ENCODE measurements around the gene APOO.

The APOO gene

DNA sequence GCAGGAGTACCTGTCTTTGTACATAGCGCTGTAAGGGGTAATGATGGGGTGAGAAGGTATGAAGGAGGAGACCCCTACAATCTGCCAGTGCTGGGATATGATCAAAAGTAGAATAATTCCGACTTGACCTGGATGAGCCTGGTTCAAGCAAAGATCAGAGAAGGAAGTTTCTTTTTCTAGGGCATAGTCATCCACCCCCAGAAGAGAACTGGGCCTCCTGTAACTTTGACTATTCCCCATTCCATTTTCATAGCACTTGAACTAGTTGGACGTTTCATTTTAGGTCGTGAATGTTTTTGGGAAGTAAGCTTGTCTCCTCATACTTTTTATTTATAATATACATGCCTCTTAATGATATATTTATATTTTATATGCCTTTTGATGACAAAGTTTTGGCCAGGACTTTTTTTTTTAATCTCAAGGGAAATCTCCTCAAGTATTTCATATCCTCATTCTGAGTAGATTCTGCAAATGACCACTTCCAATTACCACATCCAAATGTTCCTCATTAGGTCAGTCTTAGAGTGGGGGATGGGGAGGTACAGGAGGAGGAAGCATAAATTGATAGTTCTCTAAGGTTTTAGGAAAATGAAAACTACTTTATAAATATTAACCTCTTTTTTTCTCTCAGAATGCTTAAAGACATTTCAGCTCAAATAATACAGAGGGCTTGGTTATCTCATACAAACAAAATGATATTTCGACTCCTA lies 3.5 kb upstream of the APOO start:
- TF ChIP-seq, protein P1, sequence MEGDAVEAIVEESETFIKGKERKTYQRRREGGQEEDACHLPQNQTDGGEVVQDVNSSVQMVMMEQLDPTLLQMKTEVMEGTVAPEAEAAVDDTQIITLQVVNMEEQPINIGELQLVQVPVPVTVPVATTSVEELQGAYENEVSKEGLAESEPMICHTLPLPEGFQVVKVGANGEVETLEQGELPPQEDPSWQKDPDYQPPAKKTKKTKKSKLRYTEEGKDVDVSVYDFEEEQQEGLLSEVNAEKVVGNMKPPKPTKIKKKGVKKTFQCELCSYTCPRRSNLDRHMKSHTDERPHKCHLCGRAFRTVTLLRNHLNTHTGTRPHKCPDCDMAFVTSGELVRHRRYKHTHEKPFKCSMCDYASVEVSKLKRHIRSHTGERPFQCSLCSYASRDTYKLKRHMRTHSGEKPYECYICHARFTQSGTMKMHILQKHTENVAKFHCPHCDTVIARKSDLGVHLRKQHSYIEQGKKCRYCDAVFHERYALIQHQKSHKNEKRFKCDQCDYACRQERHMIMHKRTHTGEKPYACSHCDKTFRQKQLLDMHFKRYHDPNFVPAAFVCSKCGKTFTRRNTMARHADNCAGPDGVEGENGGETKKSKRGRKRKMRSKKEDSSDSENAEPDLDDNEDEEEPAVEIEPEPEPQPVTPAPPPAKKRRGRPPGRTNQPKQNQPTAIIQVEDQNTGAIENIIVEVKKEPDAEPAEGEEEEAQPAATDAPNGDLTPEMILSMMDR (IDR thresholded peaks at IDR 0.05; ENCODE audit: low read depth, low read length), result no peak

DNA sequence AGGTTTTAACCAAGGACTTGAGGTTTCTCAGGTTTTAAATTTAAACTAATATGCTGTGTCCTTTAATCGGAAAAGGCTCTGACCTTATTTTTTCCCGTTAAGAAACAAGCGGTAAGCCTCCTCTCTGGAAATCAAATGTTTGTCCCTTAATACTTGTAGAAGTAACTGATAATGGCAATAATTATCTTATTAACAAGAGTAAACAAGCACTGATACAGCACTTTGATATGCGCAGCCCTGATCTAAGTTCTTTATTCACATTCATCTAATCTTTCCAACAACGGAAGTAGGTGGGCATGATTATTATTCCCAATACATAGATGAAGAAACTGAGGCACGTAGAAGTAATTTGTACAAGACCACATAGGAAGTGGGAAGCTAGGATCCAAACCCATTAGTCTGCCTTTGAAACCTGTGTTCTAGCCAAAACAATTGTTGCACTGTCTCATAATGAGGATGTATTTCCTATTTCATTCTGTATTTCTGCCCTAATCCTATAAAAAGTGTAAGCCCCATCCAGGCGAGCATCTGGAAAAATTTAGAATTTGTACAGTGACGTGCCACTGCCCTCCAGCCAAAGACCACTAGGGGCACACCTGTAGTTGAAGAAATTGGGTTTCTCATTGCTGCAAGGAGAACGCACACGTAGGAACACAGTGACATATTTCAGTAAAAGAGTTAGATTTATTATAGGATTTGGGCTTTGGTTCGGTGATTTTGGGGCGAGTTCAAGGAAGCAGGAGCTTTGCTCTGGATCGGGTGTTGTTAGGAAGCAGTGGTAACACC lies 674 bp upstream of the APOO start:
- no peak for DNase-seq
- TF ChIP-seq, protein P1 (IDR thresholded peaks at IDR 0.05; ENCODE audit: low read depth, low read length), result peak; percentile 45
- peak overlapping the region; percentile 43 for H3K4me3 ChIP-seq (ENCODE audit: low read depth, low read length)
- H3K27me3 ChIP-seq, result no peaks in the 10 kb centered on the region
- H3K36me3 ChIP-seq, result no peaks in the 10 kb centered on the region
- H3K4me1 ChIP-seq, result no peaks in the 10 kb centered on the region
- no peaks in the 10 kb centered on the region for H3K9me3 ChIP-seq

More for the DNA sequence above, 3.5 kb upstream of the APOO start:
- Histone ChIP-seq H3K9me3 (no peaks in the 10 kb centered on the region), H3K36me3 (no peaks in the 10 kb centered on the region), H3K4me3 (ENCODE audit: low read depth, low read length) (no peak overlapping the region), H3K4me1 (no peaks in the 10 kb centered on the region), H3K27me3 (no peaks in the 10 kb centered on the region)
- DNase-seq, result no peak

DNA sequence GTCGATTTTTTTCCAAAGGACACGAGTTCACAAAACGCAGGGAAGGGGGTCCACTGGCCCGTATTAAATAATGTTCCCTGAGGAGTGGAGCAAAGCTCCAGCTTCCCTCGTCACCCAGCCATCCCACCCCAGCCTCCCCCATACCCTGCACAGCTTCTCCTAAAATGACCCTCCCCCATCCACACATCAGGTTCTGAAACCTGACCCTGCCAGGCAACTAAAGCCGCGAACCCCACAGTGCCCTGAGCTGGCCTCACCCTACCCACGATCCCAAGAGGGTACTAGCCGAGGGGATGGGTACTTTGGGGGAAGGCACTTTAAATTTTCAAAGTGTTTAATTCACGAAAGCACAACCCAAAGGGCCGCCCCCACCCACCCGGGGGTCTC lies 634 bp downstream of the APOO start:
- TF ChIP-seq, protein P1 (IDR thresholded peaks at IDR 0.05; ENCODE audit: low read depth, low read length), result no peak
- DNase-seq, result no peak
- no peaks in the 10 kb centered on the region for H3K9me3 ChIP-seq

DNA sequence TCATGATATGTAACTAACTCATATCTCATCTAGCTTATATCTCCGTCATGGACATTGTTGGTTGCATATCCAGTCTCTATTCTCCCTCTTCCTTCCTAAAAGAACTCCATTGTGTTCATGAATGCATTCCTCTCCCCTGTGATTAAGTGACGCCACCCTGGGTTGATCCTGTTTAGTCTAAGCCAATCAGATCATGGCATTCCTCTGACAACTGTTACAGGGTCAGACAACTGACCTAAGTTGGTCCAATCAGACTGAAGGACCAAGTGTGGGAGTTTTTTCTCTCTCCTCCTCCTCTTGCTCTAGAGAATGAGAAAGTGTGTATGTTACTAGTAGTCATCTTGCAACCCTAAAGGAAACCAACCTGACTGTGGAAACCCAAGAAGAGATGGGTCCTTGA lies 3.6 kb downstream of the APOO start:
- H3K36me3 ChIP-seq, result no peaks in the 10 kb centered on the region
- no peak for DNase-seq
- H3K9me3 ChIP-seq, result no peaks in the 10 kb centered on the region
- TF ChIP-seq, protein P1 (IDR thresholded peaks at IDR 0.05; ENCODE audit: low read depth, low read length), result no peak
- no peaks in the 10 kb centered on the region for H3K4me1 ChIP-seq
- no peak overlapping the region for H3K4me3 ChIP-seq (ENCODE audit: low read depth, low read length)
- H3K27me3 ChIP-seq, result no peaks in the 10 kb centered on the region

More for the DNA sequence above, 634 bp downstream of the APOO start:
- Histone ChIP-seq H3K4me3 (ENCODE audit: low read depth, low read length) (peak overlapping the region; percentile 68), H3K4me1 (no peaks in the 10 kb centered on the region), H3K36me3 (no peaks in the 10 kb centered on the region), H3K27me3 (no peaks in the 10 kb centered on the region)

DNA sequence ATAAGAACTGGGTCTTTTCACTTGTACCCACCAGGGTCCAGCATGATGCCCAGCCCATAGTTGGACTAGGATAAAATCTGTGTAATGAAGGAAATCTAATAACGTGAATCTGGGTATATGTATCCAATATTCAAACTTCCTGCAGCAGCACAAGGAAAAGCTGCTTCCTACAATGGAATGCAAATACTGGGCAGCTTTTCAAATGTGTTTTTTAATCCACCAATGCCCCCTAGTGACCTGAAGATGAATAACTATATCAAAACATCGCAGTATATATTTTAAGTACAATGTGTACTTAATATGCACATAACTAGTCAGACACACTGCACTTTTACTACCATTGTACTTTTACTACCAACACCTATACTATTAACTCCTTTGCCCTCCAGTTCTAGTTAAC lies 5.3 kb downstream of the APOO start:
- Histone ChIP-seq H3K36me3 (no peaks in the 10 kb centered on the region), H3K27me3 (no peaks in the 10 kb centered on the region), H3K4me1 (no peaks in the 10 kb centered on the region), H3K4me3 (ENCODE audit: low read depth, low read length) (no peak overlapping the region), H3K9me3 (no peaks in the 10 kb centered on the region)
- peak; percentile 7 for DNase-seq
- TF ChIP-seq, protein P1 (IDR thresholded peaks at IDR 0.05; ENCODE audit: low read depth, low read length), result peak; percentile 50

DNA sequence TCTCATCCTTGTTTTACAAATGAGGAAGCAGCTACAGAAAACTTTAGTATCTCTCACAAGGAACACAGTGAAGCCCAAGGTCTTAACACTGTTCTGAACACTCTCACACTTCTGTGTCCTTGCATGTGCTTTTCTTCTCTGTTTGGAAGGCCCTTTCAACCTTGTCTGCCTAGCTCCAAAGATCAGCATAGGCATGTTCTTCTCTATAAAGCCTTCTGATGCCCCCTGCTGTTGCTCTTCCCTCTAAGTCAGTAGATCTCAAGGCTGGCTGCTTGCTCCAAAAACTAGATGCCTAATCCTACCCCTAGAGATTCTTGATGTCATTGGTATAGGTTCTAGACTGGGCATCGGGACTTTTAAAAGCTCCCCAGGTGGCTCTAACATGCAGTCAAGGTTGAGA lies 5.9 kb downstream of the APOO start:
- Histone ChIP-seq H3K4me3 (ENCODE audit: low read depth, low read length) (no peak overlapping the region), H3K27me3 (no peaks in the 10 kb centered on the region), H3K9me3 (no peaks in the 10 kb centered on the region), H3K36me3 (no peaks in the 10 kb centered on the region), H3K4me1 (no peaks in the 10 kb centered on the region)
- peak; percentile 47 for DNase-seq
- TF ChIP-seq, protein P1 (IDR thresholded peaks at IDR 0.05; ENCODE audit: low read depth, low read length), result peak; percentile 60
